HG02973 (cell line): ENCODE measurements around the gene CGNL1.

Experiments
- ATAC-seq: cut with Tn5 transposase; IDR thresholded peaks from one replicate; pipeline ENCODE4 v1.9.1; 2021; ENCODE audit warnings: moderate library complexity; ENCODE audit not compliant: unreplicated experiment

CGNL1 gene

DNA sequence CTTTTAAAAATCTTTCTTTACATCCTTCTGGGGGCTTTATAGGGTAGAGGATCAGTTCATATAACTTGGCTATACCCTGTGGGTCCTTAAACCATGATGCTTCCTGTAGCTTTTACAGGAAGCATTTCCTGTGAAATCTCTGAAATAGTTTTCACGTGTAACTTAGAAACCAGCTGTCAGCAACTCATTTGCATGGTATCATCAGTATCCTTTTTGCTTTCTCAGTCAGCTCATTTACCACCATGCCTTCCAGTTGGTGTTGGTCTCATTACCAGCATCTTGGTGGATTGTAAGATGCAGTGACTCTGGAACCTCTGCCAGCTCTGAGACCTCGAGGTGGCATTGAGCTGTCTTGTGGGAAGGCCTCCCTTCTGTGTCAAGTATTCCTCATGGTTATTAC lies 118.7 kb downstream of the CGNL1 start:
- ATAC-seq: no peak

DNA sequence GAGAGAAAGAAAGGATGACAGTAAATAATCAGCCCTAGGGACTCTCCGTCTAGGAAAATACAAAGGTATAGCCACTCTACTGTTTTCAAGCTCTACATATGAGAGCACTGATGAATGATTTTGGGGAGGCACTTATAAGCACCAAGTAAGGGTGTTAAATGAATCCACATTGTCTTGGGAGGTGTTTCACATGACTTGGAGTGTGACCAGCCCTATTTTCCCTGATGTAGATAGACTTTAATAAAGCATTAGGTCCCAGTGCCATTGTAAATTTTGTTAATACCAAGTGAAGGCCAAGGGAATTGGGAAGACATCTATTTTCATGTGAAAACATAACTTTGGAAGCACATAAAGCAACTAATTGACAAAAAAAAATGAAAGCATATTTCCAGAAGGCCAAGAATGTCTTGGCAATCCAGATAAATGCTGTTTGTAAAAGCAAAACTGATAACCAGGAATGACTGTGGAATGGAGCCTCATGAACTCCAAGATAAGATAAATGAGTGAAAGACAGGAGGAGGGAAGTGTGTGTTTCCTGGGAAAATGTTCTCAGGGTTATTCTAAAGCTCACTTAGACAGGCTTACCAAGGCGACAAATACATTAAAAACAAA lies 119.4 kb downstream of the CGNL1 start:
- ATAC-seq: no peak

DNA sequence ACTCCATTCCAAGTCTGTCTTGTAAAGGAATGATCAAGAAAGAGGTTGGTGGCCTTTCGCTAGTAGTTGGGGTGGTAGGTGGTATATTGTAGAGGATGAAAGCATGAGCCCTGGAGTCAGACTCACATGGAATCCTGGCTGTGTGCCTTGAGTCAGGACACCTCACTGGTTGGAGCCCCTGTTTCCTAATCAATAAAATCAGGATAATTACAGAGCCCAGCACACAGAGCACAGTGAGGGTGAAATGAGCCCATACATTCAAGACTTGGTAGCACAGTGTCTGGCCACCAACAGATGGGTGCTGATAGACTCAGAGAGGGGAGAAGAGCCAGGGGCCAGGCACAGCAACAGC lies 120.3 kb downstream of the CGNL1 start:
- ATAC-seq: no peak

DNA sequence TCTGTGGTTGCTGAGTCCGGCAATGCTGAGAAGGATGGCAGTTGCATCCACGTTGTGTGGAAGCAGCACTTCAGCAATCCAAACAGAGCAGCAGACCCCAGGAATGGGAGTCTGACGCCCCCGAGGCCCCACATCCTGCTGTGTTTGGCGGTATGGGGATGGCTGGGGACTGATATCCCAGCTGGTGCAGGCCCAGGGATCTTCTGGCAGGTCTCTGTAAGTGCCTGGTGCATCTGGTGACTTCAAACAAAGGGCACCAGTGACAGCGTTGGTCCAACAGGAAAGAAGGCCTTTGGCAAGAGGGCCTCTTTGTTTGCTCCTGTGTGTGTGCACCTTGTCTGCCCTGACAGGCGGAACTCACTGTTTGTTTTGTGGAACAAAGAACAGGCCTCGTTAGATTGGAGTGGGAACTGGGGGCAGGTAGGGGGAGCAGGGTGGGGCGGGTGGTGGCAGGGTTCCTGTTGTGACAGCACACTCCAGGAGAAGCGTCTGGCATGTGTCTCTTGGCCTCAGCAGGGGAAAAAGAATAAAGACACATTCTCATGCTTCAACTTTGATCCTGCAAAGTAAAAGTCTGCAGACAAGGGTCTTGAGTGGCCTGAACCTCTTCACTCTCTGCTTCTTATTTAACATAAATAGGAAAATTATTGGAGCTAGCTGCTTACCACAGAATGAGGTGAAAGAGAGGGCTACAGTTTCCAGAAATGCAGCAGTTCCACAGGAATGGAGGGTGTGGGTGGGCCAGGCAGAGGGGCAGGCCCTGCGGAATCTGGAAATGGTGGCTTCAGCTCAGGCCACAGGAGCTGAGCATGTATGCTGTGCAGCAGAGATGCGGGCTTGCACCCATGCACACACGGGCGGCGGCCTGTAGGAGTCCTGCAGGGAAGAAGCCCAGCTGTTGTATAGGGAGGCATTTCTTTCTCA lies 120.9 kb downstream of the CGNL1 start:
- ATAC-seq: no peak

DNA sequence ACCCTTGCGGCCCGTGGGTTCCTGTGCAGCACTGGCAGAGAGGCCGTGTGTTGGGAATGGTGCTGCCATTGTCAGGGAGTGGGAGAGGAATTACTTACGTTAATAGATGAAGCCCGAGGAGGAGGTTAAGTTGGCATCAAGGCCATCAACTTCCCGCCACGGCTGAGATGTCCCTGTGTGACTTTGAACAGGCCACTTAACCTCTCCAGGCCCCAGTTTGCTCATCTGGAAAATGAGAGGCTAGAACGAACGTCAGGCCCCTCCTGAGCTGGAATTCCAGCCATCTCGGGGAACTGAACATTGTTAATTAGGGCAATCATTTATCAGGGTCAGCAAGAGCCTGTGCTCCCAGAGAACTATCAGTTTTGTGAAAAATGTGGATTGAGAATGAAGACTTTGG lies 124.0 kb downstream of the CGNL1 start:
- no peak for ATAC-seq

DNA sequence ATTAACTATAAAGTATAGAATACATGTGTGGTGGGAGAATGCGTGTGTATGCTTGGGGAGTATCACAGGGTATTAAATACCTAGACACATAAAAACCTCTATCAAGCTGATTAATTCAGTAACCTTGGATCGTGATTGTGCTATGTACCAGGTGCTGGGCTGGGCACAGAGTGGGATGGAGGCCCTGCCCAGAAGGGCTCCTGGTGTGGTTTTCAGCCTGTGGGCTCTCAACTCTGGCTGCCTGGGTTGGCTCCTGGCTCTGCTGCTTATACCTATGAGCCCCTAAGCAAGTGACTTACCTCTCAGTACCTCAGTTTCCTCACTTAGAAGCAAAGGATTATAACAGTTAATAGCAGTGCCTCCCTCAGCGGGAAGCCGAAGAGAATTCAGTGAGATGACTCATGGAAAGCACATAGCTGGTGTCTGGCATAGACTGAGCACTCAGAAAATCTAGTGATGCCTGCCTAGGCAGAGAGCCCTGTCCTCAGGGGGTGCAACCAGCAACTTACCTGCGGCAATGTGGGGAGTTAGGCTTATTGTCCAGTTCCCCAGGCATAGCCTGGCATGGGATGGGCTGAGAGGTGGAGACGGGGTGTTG lies 124.8 kb downstream of the CGNL1 start:
- no peak for ATAC-seq

DNA sequence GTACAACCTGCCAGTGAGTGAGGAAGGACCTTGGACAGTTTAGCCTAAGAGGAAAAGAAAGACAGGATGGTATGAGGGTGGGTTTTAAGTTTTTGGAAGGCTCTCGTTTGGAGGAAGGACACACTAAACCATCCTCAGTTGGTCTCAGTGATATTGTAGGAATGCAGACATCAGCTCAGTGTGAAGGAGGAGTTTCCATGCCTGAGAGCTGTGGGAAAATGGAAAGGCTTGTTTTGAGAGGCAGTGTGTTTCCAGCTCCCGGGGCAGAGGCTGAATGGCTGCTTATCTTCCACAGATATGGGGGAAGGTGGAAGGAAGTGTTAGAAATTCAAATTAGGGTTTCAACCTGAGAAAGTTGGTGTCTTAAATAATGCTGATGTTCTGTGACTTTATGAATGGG lies 125.8 kb downstream of the CGNL1 start:
- ATAC-seq: no peak

DNA sequence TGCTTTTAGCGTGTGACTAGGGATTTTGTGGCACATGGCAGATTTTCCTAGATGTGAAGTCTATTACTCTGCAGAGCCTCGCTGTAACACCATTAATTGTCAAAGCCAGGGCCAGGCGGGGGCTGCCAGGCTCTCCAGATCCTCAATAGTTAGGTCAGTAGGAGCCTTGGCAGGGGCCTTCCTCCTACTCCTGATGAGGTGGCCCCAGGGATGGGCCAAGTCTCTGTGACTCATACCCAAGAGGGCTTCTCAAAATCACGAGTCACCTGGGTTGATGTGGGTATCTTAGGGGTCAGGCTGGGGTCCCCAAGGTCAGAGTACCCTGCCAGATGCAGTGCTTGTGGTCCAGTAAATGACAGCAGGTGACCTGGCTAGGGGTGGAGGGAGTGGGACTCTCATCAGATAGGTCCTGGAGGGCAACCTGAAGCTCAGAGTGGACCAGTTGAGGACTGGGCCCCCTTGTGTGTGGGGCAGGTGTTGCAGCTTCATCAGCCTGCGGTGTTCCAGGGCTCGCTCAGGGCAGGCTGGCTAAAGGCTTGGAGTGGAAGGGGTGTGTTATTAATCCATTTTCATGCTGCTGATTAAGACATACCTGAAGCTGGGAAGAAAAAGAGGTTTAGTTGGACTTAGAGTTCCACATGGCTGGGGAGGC lies 126.9 kb downstream of the CGNL1 start:
- ATAC-seq: no peak

DNA sequence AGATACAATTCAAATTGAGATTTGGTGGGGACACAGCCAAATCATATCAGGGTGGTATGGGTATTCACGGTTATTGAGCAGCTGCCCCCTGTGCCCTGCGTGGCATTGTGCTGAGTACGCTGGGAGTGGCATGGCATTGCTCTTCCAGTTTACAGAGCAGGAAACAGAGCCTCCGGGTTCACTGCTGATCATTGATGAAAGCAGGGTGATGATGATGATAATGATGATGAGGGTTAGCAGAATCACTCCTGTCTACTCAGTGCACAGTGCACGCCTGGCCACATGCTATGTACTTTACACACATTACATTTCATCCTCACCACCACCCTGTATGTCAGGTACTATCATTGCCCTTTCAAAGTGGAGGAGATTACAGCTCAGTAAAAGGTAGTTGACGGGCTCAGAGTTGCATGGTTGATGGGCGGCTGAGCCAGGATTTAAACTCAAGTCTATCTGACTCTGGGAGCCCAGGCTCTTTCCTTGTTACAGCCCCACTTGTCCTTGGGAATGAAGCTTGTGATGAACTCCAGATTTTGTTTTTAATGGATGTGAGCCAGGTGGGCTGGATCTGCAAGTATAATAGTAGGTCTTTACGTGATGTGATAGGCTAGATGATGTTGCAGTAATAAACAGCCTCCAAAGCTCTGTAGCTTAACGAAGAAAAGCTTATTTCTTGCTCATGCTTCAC lies 127.8 kb downstream of the CGNL1 start:
- ATAC-seq: no peak

DNA sequence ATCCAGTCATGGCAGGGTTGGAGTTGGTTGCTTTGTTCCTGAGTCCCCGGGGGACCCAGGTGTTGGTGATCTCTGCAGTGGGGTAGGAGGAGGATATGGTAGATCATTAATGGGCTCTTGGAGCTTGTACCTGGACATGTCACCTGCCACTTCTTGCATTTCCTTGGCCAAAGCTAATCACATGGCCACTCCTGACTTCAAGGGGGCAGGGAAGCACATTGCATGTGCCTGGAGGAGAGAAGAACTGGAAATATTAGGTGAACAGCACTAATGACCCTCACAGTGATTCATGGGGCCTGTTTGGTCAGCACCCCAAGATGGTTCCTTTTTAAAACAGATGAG lies 128.3 kb downstream of the CGNL1 start:
- ATAC-seq: no peak

DNA sequence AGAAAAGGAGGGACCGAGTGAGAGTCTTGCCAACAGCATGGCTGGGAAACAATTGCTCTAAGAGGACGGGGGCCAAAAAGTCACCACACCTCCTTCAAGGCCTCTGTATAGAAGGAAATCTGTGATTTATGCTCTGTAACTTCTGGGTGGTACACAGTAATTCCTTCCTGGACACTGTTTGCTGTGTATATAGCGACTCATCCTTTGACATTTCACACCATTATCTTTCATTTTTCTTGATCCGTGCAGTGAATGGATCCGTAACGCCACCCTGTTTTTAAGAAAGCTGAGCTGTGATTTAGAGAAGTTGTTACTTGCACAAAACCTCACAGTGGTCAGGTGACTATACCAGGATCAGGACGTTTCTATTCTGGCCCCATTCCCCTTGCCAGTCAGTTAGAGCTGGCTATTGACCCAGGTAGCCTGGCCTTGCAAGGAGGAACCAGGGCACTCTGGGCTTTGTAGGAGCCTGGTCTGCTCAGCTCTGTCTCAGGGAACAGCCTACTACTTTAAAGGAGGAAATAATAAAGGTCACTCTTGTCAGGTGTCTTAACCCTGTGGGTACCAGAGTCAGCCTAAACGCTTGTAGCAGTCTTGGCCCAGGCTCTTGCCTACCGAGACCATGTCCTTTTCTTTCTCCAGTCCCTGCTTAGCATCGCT lies 128.9 kb downstream of the CGNL1 start:
- no peak for ATAC-seq

DNA sequence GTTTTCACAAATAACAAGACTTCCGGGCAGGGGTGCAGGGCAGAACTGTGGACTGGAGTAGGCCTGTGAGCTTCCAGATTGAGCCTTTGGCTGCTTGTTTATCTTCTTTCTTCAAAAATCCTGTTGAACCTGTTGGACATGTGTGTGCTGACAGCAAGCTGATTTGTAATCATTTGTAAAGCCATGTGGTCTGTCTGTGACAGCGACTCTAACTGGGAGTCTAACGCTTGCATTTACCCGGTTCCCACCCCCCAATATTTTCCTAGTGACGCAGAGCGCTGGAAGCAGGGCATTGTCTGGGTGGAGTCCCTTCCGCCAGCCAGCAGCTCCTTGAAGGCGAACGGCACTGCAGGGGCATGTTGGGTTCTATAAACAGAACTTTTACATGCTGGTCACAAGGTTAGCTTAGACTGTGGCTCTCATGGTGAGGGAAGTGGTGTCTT lies 129.7 kb downstream of the CGNL1 start:
- ATAC-seq: no peak

DNA sequence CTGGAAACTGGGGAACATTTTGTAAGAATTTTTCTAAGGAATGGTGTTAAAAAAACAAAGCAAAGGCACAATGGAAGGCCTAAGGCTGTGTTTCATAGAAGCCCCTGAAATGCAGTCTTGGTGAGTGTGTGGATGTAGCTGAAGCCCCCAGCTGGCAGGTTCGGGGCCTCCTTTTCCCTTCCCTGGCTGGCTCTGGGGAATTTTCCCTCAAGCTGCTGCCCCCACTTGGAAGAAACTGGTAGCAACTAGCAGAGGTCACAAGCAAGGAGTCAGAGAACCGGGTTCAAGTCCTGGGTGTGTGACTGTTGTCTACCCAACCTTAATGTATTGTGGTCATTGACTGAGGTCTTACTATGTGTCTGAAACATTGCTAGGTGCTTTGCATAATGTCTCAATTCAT lies 130.1 kb downstream of the CGNL1 start:
- no peak for ATAC-seq

DNA sequence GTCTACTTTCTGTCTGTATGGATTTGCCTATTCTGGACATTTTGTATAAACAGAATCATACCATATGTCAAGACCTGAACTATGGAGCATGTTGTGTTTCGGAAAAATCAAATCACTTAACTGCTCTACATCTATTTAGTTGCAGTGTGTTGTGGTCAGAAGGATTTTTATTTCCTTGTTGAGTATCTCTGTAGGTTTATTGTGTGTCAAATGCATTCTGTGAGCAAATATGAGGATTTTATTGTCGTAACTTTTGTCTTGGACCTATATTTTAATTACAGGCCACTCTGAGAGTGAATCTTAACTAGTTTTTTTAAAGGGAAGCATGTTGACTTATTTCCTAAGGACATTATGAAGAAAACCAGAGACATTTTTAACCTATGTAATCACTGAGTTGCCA lies 130.8 kb downstream of the CGNL1 start:
- ATAC-seq: no peak

DNA sequence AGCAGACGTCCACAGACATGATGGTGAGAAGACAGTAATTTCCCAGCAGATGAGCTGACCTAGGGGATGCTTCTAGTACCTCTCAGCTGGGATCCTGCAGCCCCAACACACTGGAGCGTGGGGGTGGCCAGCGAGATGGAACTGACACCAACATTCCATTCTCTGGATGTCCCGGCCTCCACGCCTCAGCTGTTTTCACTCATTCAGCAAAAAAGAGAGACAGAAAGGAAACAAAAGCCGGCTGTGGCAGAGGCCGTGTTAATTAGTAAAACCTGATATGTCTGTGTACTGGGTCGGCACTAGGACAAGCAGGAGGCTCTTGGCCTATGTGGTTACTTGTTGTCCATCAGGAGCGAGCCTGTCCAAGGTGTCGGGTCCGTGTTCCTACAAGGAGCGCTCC lies 132.8 kb downstream of the CGNL1 start:
- no peak for ATAC-seq

DNA sequence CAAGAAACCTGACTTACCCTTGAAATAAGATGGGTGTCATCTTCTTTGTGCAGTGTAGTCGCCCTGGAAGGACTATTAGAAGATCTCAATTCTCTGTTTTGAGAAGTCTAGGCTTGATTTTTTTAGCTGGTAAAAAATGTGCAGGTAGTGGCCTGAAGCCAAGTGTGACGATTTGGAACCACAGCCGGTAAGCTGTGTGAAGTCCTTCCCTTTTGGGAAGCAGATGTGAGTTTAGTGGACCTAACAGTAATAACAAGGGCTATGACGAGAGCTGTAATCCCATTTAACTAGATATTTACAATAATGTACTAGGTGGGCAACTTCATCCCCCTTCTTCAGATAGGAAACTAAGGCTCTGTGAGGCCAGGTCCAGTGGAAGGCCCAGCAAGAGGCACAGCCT lies 133.7 kb downstream of the CGNL1 start:
- no peak for ATAC-seq

DNA sequence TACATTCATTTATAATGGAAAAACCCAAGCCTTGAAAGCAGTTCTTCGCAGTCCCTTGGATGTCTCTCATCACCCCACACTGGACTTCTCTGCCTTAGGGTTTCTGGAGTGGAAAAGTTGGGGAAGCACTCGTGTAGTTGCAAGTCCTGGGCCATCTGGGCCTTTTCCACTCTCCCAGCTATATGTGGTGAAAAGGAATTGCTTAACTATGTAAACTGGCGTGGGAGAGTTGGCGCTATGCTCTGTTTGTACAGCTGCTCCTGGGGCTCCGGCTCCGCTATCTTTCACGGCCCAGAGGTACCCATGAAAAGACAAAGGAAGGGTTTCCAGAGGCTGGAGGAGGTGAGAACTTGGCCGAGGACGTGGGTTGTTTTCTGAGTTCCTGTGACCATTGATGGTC lies 134.3 kb downstream of the CGNL1 start:
- no peak for ATAC-seq

DNA sequence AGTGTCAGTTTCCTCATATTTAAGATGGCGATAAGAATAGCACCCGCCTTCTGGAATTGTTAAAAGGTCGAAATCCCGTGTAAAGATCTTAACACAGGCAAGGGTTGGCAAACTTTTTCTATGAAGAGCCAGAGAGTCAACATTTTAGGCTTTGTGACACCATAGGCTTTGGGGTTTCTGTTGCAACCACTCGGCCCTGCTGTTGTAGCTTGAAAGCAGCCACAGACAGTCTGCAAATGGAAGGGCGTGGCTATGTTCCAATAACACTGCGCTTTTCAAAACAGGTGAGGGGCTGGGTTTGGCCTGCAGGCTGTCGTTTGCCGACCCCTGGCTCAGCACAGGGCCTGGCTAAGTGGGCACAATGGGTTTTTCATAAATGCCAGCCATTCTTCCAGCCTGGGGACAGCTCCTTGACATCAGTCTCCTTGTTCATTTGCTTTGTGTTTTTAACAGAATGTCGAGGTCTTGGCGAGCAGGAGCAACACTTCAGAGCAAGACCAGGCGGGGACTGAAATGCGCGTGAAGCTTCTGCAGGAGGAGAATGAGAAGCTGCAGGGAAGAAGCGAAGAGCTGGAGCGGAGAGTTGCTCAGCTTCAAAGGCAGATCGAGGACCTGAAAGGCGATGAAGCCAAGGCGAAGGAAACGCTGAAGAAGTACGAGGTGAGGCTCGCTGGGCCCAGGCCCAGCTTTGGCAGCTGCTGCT lies 140.2 kb downstream of the CGNL1 start:
- ATAC-seq: no peak

DNA sequence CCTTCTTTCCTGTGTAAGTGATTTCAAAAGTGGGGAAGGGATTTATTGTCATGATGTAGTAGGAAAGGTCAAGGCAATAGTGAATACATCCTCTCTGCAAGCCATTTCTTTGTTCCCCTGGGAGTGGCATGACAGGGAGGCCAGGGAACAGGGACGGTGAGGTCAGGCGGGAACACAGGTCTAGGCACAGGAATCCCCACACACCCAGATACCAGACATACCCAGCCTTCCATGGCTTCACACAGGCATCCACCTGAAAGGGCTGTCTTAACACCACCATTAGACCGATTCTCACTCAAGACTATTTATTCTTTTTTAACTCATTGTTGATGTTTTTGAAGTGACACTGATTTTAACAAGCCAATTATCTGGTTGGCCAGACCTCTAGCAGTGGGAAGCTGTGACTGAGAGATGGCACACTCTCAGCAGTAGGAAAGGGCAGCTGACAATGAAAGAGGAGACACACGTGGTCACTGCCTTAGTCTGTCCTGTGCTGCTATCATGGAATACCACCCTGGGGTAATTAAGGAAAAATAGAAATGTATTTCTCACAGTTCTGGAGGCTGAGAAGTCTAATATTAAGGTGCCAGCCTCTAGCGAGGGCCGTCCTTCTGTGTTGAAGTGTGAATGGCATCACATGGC lies 140.8 kb downstream of the CGNL1 start:
- ATAC-seq: no peak
